SU-DHL-6 (cell line): ENCODE results near the gene CNN2.

Experiments
- H2AFZ ChIP-seq: fragments of 200-600 bp; sonication (generic); 2 replicates; pipeline ENCODE4 v1.6.1; 2014; ENCODE audit warnings: low read depth, mild to moderate bottlenecking, moderate library complexity, mixed read lengths, antibody characterized with exemption, low read length; ENCODE audit not compliant: severe bottlenecking
- H3F3A ChIP-seq: fragments of 200-600 bp; shearing (Covaris generic); 2 replicates; pipeline ENCODE4 v1.6.0; 2016; ENCODE audit warnings: antibody characterized with exemption, mild to moderate bottlenecking; ENCODE audit not compliant: insufficient read depth
- H3K27ac ChIP-seq: fragments of 200-600 bp; sonication (generic); 2 replicates; pipeline ENCODE4 v1.5.1; 2016; ENCODE audit warnings: low read depth, mild to moderate bottlenecking, low read length, moderate library complexity, mixed read lengths
- H3K27me3 ChIP-seq: fragments of 200-600 bp; sonication (generic), shearing (Covaris generic); 2 replicates; pipeline ENCODE4 v1.6.0; 2014; ENCODE audit warnings: mild to moderate bottlenecking, low read length
- H3K36me3 ChIP-seq: fragments of 200-600 bp; sonication (generic); 2 replicates; pipeline ENCODE4 v1.6.1; 2014; ENCODE audit warnings: mild to moderate bottlenecking, low read length, mixed read lengths
- H3K4me2 ChIP-seq: fragments of 300-600, 200-600 bp; shearing (Covaris generic), sonication (generic); 2 replicates; pipeline ENCODE4 v1.6.0; 2014; ENCODE audit warnings: low read length, low read depth, mild to moderate bottlenecking; ENCODE audit not compliant: poor library complexity, severe bottlenecking
- H3K4me3 ChIP-seq: fragments of 200-600 bp; sonication (generic); 2 replicates; pipeline ENCODE4 v1.5.1; 2014; ENCODE audit warnings: antibody characterized with exemption, low read length, mild to moderate bottlenecking, mixed read lengths; ENCODE audit not compliant: insufficient read depth, poor library complexity, severe bottlenecking
- H3K79me2 ChIP-seq: fragments of 200-600 bp; sonication (generic); 2 replicates; pipeline ENCODE4 v1.6.1; 2014; ENCODE audit warnings: mild to moderate bottlenecking, low read length, moderate library complexity; ENCODE audit not compliant: insufficient read depth
- H3K9ac ChIP-seq: fragments of 200-600 bp; sonication (generic); 2 replicates; pipeline ENCODE4 v1.7.0; 2014; ENCODE audit warnings: mild to moderate bottlenecking, low read length
- H3K9me2 ChIP-seq: fragments of 200-600 bp; sonication (generic); replicated peaks from 2 replicates; pipeline ENCODE4 v1.6.1; 2014; ENCODE audit warnings: low read length; ENCODE audit not compliant: insufficient read depth
- H3K9me3 ChIP-seq: fragments of 200-600 bp; sonication (generic); 2 replicates; pipeline ENCODE4 v1.6.1; 2014; ENCODE audit warnings: low read length, mixed read lengths; ENCODE audit not compliant: insufficient read depth
- H4K20me1 ChIP-seq: fragments of 200-600 bp; sonication (generic); 2 replicates; pipeline ENCODE4 v1.6.1; 2014; ENCODE audit warnings: low read depth, mild to moderate bottlenecking, antibody characterized with exemption, low read length, moderate library complexity, mixed read lengths
- CTCF ChIP-seq: fragments of 200-600 bp; sonication (generic); IDR thresholded peaks from one replicate; pipeline ENCODE4 v1.5.1; 2017; ENCODE audit warnings: antibody characterized with exemption, mild to moderate bottlenecking, low read length, moderate library complexity; ENCODE audit not compliant: insufficient read depth, poor library complexity, severe bottlenecking
- EZH2phosphoT487 ChIP-seq: fragments of 200-600 bp; sonication (generic), shearing (Covaris generic); conservative IDR thresholded peaks from 2 replicates; pipeline ENCODE4 v1.6.1; 2018; ENCODE audit warnings: mild to moderate bottlenecking, antibody characterized with exemption, low read length, moderate library complexity, mixed read lengths

CNN2 gene

GRCh38 chr19:1017115-1017905, 9.1 kb upstream of the CNN2 start:
- Histone ChIP-seq H3K9ac (peak overlapping the region; percentile 91), H3K9me3 (no peaks in the 10 kb centered on the region), H4K20me1 (0 out of 2 replicates have a peak, but pooled peaks cover 5% of the 10 kb centered on the region), H3K27me3 (no peaks in the 10 kb centered on the region), H3K4me3 (peak overlapping the region; percentile 89), H3K36me3 (no peaks in the 10 kb centered on the region), H3K9me2 (no peaks in the 10 kb centered on the region), H3K79me2 (peaks cover 63% of the 10 kb centered on the region), H3F3A (peaks cover 2% of the 10 kb centered on the region; the same call in 1 of the 2 replicates), H3K4me2 (peak overlapping the region; percentile 86), H2AFZ (no peak overlapping the region), H3K27ac (peak overlapping the region; percentile 61)
- no peak for TF ChIP-seq EZH2phosphoT487
- no peak for TF ChIP-seq CTCF

GRCh38 chr19:1017906-1018305, 8.5 kb upstream of the CNN2 start:
- H3K9ac ChIP-seq, result peak overlapping the region; percentile 91
- H3K4me2 ChIP-seq, result peak overlapping the region; percentile 86

GRCh38 chr19:1018393-1018792, 8.0 kb upstream of the CNN2 start:
- peak overlapping the region; percentile 61 for H3K27ac ChIP-seq
- no peaks in the 10 kb centered on the region for H3K9me2 ChIP-seq
- no peaks in the 10 kb centered on the region for H3K9me3 ChIP-seq
- peak overlapping the region; percentile 91 for H3K9ac ChIP-seq
- H3K4me3 ChIP-seq, result peak overlapping the region; percentile 89
- no peak for TF ChIP-seq CTCF
- TF ChIP-seq EZH2phosphoT487, result no peak
- H3K79me2 ChIP-seq, result peaks cover 63% of the 10 kb centered on the region
- H4K20me1 ChIP-seq, result 0 out of 2 replicates have a peak, but pooled peaks cover 5% of the 10 kb centered on the region
- H2AFZ ChIP-seq, result no peak overlapping the region
- H3K27me3 ChIP-seq, result no peaks in the 10 kb centered on the region
- no peaks in the 10 kb centered on the region for H3K36me3 ChIP-seq
- H3K4me2 ChIP-seq, result peak overlapping the region; percentile 86
- H3F3A ChIP-seq, result peaks cover 9% of the 10 kb centered on the region

More at GRCh38 chr19:1017906-1018305, 8.5 kb upstream of the CNN2 start:
- H3K9me2 ChIP-seq, result no peaks in the 10 kb centered on the region
- 0 out of 2 replicates have a peak, but pooled peaks cover 5% of the 10 kb centered on the region for H4K20me1 ChIP-seq
- no peak overlapping the region for H2AFZ ChIP-seq
- peaks cover 63% of the 10 kb centered on the region for H3K79me2 ChIP-seq
- peaks cover 8% of the 10 kb centered on the region for H3F3A ChIP-seq
- TF ChIP-seq CTCF (no peak), EZH2phosphoT487 (no peak)
- H3K27ac ChIP-seq, result peak overlapping the region; percentile 61
- peak overlapping the region; percentile 89 for H3K4me3 ChIP-seq
- no peaks in the 10 kb centered on the region for H3K36me3 ChIP-seq
- H3K9me3 ChIP-seq, result no peaks in the 10 kb centered on the region
- no peaks in the 10 kb centered on the region for H3K27me3 ChIP-seq
